ENCODE results near the gene RAB3IL1.
"Not testable (repeated sequence)": the region's sequence is repeated elsewhere in the genome, so short reads cannot be mapped to it uniquely, and the experiment has no call there.

RAB3IL1 gene, protein sequence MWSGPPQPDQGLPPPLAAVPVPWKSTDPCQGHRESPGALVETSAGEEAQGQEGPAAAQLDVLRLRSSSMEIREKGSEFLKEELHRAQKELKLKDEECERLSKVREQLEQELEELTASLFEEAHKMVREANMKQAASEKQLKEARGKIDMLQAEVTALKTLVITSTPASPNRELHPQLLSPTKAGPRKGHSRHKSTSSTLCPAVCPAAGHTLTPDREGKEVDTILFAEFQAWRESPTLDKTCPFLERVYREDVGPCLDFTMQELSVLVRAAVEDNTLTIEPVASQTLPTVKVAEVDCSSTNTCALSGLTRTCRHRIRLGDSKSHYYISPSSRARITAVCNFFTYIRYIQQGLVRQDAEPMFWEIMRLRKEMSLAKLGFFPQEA

DNA sequence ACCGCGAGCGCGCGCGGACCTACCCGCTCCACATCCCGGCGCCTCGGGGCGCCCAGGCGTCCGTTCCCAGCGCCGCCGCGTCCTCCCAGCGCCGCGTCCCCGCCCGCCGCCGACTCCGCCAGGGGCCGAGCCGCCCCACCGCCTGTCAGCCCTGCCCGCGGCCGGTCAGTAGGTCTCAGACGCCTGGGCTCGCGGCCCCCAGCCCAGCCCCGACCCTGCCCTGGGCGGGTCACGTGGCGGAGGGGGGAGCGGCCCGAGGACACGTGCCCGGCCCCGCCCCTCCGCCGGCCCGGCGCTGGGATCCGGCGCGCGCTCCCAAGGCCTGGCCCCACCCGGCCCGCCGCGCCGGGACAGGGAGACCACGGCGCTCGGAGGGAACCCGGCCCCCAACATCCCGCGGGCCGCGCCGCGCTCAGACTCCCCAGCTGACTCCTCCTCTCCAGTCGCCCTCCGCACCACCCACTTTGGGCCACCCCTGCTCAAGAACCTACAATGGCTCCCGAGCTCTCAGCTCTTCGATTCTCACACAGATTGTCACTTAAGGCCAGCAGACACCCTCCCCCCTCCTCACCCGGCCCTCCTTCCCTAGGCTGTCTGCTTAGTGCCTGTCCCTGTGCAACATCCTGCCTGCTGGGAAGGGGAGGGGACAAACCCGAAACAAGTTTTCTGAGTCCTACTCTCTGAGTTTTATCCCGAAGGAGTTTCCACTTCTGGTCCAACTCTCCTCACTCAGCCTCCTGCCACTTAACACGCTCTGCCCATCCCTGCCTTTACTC lies at the start of gene RAB3IL1:
Gene RAB3IL1 (minus strand): TSS at position 233 of the 776 bp plus-strand sequence. CDS start 199 bp downstream, at position 34.
- DNase-seq = peak; percentile 47

DNA sequence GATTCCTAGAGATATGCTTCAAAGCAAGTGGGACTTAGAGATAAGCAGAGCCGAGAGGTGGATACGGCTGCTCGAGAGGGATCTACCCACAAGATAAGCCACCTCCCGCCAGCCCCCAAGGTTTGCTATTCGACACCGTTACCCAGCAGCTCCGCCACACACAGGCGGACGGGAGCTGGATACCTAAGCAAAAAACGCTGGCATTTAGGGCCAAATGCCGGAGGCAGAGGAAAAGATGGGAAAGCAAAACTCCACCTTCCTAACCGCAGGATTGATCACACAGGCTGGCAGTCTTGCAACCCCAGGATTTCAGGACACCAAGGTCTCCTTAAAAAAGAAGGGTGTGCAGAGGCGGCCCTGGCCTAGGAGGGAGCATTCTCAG lies 49.4 kb upstream of the RAB3IL1 start:
- peak; percentile 45 for DNase-seq

DNA sequence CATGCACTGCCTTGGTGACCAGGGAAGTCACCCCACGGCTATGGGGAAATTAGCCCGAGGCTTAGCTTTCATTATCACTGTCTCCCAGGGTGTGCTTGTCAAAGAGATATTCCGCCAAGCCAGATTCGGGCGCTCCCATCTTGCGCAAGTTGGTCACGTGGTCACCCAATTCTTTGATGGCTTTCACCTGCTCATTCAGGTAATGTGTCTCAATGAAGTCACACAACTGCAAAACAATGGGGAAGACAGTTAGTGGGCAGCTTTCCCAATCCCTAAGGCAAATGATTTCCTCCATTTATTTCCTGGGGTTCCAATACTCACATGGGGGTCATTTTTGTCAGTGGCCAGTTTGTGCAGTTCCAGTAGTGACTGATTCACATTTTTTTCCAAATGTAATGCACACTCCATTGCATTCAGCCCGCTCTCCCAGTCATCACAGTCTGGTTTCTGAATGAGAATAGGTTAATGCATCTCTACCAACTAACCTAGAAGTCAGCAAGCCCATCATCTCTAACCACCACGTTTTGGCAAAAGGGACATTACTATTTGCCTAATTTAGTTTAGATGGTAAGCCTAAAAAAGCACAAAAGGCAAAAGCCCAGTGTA lies 47.4 kb upstream of the RAB3IL1 start:
- DNase-seq = not testable (repeated sequence)

DNA sequence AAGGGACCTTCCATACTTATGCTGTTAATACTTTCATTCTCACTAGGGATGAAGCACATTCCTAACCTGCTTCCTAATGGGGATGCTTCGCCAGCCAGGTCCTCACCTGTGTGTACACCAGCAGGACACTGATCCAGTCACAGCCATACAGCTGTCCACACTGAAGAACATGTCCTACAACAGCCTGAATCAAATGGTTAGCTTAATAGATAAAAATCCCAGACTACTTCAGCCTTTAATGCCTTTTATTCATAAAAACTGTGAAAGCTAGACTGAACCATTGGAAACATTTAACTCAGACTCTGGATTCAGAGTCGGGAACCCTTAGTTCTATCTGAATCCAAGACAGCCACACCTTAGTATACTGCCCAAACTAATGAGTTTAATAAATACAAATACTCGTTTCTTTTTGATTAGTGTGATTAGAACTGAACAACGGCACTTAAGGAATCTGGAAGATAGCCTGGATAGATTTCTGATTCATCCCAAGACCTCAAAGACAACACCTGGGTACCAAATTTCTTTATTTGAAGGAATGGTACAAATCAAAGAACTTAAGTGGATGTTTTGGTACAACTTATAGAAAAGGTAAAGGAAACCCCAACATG lies 46.8 kb upstream of the RAB3IL1 start:
- DNase-seq = no peak

DNA sequence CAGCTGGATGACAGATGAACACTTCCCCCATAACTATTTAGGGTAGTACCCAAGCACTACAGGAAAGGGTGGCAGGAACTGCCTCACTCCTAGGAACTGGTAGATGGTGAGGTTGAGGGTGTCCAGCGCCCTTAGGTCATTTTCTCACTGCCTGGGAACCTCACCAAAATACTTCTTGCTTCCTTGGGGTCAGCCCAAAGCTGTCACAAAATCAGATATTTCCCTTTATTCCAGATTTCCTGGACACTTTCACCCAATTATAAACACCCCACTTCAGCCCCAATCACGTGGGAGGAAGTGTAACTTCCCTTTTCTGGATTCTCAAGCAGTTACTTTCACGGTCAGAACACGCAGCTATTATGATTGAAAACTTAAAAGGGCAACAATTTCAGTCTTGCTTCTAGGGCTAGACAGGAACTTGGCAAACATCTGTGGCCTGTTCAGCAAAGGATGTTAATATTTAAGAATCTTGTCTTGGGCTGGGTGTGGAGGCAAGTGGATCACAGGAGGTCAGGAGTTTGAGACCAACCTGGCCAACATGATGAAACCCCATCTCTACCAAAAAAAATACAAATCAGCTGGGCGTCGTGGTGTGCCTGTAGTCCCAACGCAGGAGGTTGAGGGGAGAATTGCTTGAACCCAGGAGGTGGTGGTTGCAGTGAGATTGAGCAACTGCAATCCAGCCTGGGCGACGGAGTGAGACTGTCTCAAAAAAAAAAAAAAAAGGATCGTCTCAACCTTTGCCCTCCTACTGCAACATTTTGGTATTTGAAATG lies 46.1 kb upstream of the RAB3IL1 start:
- DNase-seq = peak; percentile 56

DNA sequence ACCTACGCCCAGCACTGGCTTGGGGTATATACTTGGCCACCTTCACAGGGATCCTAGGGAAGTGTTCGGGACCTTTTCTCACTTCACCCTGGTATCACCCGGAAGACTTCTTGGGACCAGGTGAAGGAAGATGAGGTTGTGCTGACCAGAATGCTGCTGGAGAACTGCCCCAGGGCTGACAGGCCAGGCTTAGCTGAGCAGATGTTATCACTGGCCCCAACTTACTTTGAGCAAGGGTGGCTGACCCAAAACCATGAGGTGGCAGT lies 45.6 kb upstream of the RAB3IL1 start:
- DNase-seq = no peak

DNA sequence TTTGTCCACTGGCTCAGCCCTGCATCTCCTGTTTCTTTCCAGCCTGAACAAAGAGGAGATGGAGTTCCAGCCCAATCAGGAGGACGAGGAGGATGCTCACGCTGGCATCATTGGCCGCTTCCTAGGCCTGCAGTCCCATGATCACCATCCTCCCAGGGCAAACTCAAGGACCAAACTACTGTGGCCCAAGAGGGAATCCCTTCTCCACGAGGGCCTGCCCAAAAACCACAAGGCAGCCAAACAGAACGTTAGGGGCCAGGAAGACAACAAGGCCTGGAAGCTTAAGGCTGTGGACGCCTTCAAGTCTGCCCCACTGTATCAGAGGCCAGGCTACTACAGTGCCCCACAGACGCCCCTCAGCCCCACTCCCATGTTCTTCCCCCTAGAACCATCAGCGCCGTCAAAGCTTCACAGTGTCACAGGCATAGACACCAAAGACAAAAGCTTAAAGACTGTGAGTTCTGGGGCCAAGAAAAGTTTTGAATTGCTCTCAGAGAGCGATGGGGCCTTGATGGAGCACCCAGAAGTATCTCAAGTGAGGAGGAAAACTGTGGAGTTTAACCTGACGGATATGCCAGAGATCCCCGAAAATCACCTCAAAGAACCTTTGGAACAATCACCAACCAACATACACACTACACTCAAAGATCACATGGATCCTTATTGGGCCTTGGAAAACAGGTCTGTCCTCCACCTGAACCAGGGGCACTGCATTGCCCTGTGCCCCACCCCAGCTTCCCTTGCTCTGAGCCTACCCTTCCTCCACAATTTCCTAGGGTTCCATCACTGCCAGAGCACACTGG lies 45.0 kb upstream of the RAB3IL1 start:
- no peak for DNase-seq

DNA sequence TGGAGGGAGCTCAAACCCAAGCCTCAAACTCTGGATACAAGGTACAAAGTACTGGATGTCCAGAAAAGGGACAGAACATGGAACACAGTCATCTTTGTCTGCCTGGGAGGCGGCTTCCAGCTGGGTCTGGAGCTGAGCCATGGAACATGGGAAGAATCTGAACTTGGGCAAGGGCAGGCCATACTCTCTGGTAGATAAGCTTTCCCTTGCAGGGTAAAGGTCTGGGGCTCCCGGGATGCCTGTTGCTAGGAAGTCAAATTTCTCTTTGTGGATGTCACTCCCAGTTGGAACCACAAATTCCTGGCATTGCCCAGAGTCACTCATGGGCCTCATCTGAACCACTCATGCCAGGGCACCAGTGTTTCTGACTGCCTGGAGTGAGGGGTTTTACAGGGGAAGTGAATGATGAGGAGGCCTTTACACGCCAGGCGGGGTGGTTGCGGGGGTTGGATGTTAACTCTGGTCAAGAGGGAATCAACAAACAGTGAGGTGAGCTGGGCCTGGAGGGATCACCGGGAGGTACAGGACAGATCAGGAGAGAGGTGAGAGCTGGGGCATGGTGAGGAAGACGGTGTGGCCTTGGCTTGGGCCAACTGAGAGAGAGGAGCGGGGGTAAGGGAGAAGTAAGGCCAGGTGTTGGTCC lies 44.3 kb upstream of the RAB3IL1 start:
- peak; percentile 61 for DNase-seq

DNA sequence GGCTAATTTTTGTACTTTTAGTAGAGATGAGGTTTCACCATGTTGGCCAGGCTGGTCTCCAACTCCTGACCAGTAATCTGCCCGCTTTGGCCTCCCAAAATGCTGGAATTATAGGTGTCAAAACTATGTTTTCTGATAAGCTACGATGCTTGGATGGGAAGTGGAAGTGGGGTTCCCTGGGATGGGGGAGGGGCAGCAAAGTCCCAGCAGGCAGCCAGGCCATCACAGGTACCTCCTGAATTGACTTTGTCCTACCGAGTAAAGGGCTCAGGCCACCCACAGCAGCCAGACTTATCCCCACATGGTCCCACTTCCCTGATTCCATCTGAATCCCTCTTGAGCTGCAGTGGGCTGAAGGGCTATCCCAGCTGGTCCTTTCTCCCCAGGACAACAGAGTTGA lies 43.2 kb upstream of the RAB3IL1 start:
- no peak for DNase-seq

DNA sequence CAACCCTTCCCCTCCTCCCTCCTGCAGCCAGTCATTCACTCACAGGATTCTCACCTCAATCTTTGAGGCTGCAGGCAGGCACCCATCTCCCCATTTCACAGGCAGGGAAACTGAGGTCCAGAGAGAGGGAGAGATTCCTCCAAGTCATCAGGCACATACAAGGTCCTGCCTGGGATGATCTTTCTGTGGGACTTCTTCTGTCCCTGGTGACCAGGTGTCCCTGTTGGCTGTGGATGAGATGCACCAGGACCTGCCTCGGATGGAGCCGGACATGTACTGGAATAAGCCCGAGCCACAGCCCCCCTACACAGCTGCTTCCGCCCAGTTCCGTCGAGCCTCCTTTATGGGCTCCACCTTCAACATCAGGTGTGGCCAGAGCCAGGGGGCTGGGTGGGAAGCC lies 42.3 kb upstream of the RAB3IL1 start:
- no peak for DNase-seq

DNA sequence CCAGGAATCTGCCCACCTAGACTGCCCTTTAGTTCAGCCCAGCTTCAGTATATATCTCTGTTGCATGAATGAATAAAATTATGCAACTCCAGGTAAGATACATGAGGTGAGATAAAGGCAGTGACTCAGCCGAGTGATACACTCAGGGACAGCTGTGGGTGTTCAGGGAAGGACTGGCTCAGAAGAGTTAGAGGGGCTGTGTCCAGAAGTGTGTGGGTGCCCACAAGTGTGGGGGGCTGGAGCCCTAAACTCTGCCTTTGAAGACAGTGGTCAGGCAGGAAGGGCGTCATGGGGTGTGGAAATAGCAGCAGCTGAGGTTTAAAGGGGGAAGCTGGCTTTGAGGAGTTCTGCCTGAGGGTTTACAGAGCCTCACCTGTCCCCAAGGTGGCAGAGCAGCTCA lies 41.7 kb upstream of the RAB3IL1 start:
- DNase-seq = no peak

DNA sequence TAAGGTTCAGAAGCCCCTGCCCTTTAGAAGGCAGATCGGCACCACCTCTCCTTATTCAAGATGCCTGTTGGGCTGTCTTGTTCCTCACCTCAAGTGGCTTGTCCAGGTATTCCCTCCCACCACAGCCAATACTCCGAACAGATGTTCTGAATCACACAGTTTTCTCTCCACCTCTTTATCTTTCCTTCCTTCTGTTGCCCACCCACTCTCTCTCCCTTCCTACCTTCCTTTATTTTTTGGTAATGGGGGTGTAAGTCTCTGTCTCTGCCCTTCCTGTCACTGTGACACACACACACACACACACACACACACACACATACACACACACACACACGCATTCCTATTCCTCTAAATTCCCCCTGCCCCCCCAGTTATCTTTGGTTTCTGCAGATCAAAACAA lies 41.2 kb upstream of the RAB3IL1 start:
- no peak for DNase-seq

DNA sequence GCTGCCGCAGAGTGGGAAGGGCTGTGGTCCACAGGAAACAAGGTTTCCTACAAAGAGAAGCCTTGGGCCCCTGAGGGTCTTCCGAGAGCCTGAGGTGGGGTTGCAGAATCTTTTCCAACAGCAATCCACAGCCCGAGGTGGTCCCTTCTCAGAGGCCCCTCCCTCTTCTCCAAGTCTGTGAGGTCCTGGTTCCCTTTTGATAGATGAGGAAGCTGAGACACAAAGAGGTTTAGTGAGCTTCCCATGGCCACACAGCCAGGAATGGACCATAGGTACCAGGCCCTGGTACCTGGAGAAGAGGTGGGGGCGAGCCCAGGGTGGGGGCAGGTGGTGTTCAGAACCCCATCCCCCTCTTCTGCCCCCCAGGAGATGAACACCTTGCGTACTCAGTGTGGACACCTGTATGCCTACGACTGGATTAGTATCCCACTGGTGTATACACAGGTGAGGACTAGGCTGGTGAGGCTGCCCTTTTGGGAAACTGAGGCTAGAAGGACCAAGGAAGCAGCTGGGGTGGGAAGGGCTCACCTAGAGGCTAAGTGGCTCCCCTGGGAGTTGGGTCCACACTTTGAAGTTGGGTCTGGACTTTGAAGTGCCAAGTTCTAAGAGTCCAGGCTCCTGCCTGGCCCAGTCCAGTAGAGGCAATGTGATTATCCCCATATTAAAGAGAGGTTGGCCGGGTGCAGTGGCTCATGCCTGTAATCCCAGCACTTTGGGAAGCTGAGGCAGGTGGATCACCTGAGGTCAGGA lies 39.8 kb upstream of the RAB3IL1 start:
- DNase-seq = no peak

DNA sequence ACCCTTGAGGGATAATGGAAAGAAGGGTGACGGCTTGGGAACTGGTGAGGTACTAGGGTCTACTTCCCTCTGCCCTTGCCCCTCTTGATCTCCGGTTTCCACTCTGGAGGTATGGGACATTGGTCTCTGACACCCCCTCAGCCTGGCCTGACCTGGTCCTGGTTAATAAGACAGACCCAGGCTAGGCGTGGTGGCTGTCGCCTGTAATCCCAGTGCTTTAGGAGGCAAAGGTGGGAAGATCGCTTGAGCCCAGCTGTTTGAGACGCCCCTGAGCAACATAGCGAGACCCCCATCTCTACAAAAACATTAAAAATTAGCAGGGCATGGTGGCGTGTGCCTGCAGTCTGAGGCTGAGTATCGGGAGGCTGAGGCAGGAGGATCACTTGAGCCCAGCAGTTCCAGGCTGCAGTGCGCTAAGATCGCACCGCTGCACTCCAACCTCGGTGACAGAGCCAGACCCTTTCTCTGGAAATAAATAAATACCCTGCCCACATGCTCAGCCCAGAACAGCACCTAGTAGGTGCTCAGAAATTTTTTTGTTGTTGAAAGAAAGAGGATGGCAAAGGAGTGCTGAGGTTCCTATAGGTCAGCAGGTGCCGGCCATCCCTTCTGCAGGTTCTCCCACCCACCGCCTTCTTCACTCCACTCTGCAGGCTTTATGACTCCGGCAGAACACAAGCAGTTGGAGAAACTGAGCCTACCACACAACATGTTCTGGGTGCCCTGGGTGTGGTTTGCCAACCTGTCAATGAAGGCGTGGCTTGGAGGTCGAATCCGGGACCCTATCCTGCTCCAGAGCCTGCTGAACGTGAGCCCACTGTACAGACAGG lies 39.0 kb upstream of the RAB3IL1 start:
- DNase-seq = no peak

DNA sequence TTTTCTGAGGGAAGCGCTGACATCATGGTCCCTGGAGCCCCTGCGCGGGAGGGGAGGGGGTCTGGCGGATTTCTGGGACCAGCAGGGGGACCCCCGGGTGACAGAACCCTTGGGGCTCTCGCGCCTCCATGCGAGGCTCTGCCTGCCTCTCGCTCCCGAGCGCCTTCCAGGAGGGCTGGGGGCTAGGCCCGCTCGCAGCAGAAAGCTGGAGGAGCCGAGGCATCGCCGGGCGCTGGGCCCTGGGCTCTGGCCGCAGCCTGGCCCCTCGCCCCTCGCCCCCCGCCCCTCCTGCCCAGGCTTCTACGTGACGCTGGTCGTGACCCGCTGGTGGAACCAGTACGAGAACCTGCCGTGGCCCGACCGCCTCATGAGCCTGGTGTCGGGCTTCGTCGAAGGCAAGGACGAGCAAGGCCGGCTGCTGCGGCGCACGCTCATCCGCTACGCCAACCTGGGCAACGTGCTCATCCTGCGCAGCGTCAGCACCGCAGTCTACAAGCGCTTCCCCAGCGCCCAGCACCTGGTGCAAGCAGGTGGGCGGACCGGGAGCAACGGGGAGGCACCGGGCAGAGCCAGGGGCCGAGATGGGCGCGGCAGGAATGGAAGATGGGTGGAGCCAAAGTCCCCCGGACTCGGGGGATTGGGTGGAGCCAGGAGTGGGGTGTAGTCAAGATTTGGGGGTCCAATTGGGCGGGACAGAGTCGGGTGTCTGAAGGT lies 38.2 kb upstream of the RAB3IL1 start:
- DNase-seq = no peak

DNA sequence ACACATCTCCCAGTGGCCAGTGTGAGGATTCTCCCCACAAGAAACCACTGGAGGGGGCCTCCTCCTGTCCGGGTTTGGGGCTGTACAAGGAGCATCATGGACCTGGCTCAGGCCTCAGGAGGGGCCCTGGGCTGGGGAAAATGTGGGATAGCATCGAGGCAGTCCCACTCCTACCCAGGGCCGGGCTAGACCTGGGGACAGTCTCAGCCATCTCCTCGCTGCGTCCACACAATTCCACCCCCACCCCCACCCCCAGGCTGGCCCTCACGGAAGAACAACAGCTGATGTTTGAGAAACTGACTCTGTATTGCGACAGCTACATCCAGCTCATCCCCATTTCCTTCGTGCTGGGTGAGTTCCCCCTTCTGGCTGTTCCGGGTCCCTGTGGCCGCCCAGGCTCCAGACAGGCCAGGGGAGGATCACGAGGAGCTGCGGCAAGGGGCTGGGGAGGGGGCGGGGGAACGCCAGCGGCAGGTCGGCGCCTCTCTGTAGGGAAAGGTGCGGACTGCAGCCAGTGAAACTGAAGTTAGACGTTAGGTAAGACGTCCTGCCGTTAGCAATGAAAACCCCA lies 37.6 kb upstream of the RAB3IL1 start:
- peak; percentile 76 for DNase-seq

DNA sequence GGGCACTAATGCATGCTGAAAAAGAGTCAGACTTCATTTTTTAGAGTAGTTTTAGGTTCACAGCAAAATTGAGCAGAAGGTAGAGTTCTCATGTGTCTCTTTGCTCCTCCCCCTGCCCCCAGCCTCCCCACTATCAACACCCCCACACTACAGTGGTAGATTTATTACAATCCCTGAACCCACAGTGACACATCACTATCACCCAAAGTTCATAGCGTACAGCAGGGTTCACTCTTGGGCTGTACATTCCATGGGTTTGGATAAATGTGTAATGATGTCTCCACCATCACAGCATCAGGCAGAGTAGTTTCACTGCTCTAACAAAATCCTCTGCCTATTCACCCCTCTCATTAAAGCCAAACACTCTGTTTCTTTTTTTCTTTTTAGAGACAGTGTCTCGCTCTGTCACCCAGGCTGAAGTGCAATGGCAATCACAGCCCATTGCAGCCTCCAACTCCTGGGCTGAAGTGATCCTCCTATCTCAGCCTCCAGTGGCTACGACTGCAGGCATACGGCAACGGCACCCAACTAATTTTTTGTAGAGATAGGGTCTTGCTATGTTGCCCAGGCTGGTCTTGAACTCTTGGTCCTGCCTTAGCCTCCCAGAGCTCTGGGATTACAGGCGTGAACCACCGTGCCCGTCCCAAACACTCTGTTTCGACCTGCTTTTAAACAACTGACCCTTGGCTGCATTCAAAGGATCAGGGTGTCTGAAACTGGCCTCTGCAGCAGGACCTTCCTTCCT lies 36.9 kb upstream of the RAB3IL1 start:
- peak; percentile 55 for DNase-seq

DNA sequence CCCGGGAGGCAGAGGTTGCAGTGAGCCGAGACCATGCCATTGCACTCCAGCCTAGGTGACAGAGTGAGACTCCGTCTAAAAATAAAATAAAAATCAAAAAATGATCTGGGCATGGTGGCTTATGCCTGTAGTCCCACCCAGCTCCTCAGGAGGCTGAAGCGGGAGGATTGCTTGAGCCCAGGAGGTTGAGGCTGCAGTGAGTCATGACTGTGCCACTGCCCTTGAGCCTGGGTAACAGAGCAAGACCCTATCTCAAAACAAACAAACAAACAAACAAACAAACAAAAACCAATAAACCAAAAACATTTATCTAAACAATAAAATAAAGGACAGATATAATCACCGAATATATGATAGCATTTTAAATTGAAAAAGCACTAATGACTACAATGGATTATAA lies 36.3 kb upstream of the RAB3IL1 start:
- not testable (repeated sequence) for DNase-seq
